Thyroid gland (tissue), 4 donors: ENCODE results near the gene SLC15A1. TPM values are rescaled to one million over a fixed set of nuclear protein-coding genes. Genes with fewer than 3 reads are reported as not detected.

Experiments used
- DNase-seq, 2 donors: peaks; one replicate each; pipeline ENCODE4 v3.0.0-alpha.2; 2019
- H3K27ac ChIP-seq, 3 donors: fragments of 200-600 bp; sonication (generic); 1 replicate in 2 of 3; 2 replicates in 1 of 3; pipeline ENCODE4 v1.5.1; 2016 to 2019; ENCODE audit warnings: mild to moderate bottlenecking in 1 of 3, moderate library complexity in 1 of 3
- H3K27me3 ChIP-seq: fragments of 200-600 bp; sonication (generic); one replicate; pipeline ENCODE4 v1.5.1; 2019
- H3K36me3 ChIP-seq, 2 donors: fragments of 200-600 bp; sonication (generic); one replicate each; pipeline ENCODE4 v1.5.1; 2016 to 2019
- H3K4me1 ChIP-seq, 2 donors: fragments of 200-600 bp; sonication (generic); one replicate each; pipeline ENCODE4 v1.5.1; 2017 to 2019
- H3K4me3 ChIP-seq, 3 donors: fragments of 200-600 bp; sonication (generic); replicated peaks in 1 of 3; 1 replicate in 2 of 3; 2 replicates in 1 of 3; pipeline ENCODE4 v1.5.1; 2016; ENCODE audit warnings: mild to moderate bottlenecking in 1 of 3
- H3K9me3 ChIP-seq: fragments of 200-600 bp; sonication (generic); one replicate; pipeline ENCODE4 v1.5.1; 2017
- POLR2A ChIP-seq, 2 donors: fragments of 450-650 bp; IDR thresholded peaks; one replicate each; pipeline ENCODE4 v1.6.1; 2017; ENCODE audit warnings: antibody characterized with exemption in 2 of 2, mild to moderate bottlenecking in 2 of 2, moderate library complexity in 1 of 2
- WGBS, 2 donors: methylation state at CpG; one replicate each; pipeline ENCODE4 v1.1.5; 2017; 5-methylcytosine and 5-hydroxymethylcytosine counted together
- intact Hi-C: fragments of 100-400 bp; cut with DNase I; formaldehyde crosslinking; loops from one replicate; pipeline ENCODE4 v1.15.1; 2023
- total RNA-seq, 4 donors: library from RNA; depleted of rRNA; stranded (reverse); fragments of >200 nt; gene quantifications; one replicate each; pipeline ENCODE4 v1.2.3, GENCODE V29; 2016
- TF ChIP-seq, protein P1 (sequence below), 6 experiments: fragments of 200-600 bp in 3 of 6; fragments of 450-650 bp in 3 of 6; sonication (generic) in 3 of 6; IDR thresholded peaks; one replicate each; pipeline ENCODE4 v1.5.1; 2016 to 2019; ENCODE audit warnings: antibody characterized with exemption in 6 of 6, mild to moderate bottlenecking in 2 of 6, inconsistent platforms in 1 of 6, moderate library complexity in 1 of 6

SLC15A1 gene
- total RNA-seq, 4 donors from 2014 or later: 0.33 TPM; not detected in 3

DNA sequence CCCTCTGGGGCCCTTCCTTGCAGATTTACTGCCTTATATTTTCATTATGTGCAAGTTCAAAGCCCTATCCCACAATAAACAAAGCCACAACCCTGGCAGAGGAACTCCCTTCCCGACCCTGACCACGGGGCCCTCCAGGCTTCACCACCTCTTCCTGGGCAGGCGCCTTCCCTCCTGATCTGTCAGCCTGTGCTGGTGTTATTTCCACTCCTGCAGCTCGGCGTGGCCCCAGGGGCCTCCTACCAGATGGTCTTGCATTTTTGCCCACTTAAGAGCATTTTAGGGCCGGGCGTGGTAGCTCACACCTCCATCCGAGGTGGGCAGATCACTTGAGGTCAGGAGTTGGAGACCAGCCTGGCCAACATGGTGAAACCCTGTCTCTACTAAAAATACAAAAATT lies 22.8 kb downstream of the SLC15A1 start:
- no peak for DNase-seq
- intact Hi-C loops: no loop called here
- TF ChIP-seq, protein P1, sequence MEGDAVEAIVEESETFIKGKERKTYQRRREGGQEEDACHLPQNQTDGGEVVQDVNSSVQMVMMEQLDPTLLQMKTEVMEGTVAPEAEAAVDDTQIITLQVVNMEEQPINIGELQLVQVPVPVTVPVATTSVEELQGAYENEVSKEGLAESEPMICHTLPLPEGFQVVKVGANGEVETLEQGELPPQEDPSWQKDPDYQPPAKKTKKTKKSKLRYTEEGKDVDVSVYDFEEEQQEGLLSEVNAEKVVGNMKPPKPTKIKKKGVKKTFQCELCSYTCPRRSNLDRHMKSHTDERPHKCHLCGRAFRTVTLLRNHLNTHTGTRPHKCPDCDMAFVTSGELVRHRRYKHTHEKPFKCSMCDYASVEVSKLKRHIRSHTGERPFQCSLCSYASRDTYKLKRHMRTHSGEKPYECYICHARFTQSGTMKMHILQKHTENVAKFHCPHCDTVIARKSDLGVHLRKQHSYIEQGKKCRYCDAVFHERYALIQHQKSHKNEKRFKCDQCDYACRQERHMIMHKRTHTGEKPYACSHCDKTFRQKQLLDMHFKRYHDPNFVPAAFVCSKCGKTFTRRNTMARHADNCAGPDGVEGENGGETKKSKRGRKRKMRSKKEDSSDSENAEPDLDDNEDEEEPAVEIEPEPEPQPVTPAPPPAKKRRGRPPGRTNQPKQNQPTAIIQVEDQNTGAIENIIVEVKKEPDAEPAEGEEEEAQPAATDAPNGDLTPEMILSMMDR (IDR thresholded peaks at IDR 0.05): no peak
- no peak for TF ChIP-seq POLR2A (IDR thresholded peaks at IDR 0.05)
- peaks cover 0 to 6% of the 10 kb centered on the region in 2 donors for H3K4me1 ChIP-seq
- H3K27ac ChIP-seq: no peak overlapping the region
- no peaks in the 10 kb centered on the region for H3K9me3 ChIP-seq
- H3K27me3 ChIP-seq: no peaks in the 10 kb centered on the region
- H3K36me3 ChIP-seq: no peaks in the 10 kb centered on the region
- 75 to 86% methylated on average over 8 of the region's 8 CpGs for whole genome bisulfite sequencing, 2 donors
- no peak overlapping the region for H3K4me3 ChIP-seq

DNA sequence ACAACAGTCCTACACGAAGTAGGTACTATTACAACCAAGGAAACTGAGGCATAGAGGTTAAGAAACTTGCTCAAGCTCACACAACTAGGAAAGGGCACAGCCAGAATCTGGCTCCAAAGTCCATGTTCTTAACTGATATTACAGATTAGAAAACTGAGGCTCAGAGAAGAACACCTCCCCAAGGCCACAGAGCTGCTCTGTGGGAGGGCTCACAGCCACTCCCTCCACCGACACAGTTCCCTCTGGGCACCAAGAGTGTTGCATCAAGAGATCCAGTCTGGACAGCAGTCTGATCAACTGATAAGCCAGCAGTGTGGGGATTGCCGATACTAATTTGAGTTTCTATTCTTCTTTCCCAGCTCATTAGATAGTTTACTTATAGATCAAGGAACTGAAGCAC lies 29.5 kb downstream of the SLC15A1 start:
- intact Hi-C loops: no loop called here
- Histone ChIP-seq H3K4me1 (no peaks in the 10 kb centered on the region), H3K27ac (no peak overlapping the region), H3K4me3 (no peak overlapping the region), H3K9me3 (no peaks in the 10 kb centered on the region), H3K27me3 (no peaks in the 10 kb centered on the region), H3K36me3 (no peaks in the 10 kb centered on the region)
- WGBS, 2 donors: 70 to 72% methylated on average over 3 of the region's 3 CpGs
- DNase-seq: no peak
- no peak for TF ChIP-seq POLR2A (IDR thresholded peaks at IDR 0.05)
- TF ChIP-seq, protein P1 (IDR thresholded peaks at IDR 0.05): no peak

DNA sequence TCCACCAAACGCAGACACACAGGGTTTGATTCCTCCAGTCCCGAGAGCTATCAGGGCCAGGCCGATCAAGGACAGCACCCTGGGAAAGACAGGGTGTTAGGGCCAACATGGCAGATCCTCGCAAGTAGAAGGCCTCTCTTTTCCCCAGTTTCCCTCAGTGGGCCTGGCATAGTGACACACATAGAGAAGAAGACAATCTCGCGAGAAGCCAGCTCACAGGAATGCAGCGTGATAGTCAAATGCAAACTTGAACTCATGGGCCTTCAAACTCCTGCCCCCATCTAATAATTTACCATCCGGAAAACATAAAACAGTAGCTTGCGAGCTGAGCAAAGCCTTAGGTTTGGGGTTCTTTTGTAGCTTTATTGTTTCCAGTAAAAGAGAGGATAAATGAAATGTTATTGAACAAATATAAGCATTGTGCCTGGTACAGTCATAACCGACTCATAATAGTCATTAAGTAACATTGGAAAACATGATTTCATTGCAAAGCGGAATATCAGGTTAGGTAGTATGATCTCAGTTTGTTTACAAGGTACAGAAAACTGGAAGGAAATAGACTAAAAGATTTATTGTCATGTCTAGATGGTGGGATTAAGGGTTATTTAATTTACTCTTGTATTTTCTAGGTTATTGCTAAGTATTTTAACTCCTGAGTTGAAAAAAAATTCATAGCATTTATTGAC lies 30.5 kb downstream of the SLC15A1 start:
- Histone ChIP-seq H3K4me1 (no peaks in the 10 kb centered on the region), H3K27me3 (no peaks in the 10 kb centered on the region), H3K4me3 (no peak overlapping the region), H3K36me3 (no peaks in the 10 kb centered on the region), H3K9me3 (no peaks in the 10 kb centered on the region), H3K27ac (no peak overlapping the region)
- WGBS, 2 donors: 90 to 92% methylated on average over 11 of the region's 11 CpGs
- intact Hi-C loops: no loop called here
- no peak for DNase-seq
- no peak for TF ChIP-seq POLR2A (IDR thresholded peaks at IDR 0.05)
- TF ChIP-seq, protein P1 (IDR thresholded peaks at IDR 0.05): no peak

DNA sequence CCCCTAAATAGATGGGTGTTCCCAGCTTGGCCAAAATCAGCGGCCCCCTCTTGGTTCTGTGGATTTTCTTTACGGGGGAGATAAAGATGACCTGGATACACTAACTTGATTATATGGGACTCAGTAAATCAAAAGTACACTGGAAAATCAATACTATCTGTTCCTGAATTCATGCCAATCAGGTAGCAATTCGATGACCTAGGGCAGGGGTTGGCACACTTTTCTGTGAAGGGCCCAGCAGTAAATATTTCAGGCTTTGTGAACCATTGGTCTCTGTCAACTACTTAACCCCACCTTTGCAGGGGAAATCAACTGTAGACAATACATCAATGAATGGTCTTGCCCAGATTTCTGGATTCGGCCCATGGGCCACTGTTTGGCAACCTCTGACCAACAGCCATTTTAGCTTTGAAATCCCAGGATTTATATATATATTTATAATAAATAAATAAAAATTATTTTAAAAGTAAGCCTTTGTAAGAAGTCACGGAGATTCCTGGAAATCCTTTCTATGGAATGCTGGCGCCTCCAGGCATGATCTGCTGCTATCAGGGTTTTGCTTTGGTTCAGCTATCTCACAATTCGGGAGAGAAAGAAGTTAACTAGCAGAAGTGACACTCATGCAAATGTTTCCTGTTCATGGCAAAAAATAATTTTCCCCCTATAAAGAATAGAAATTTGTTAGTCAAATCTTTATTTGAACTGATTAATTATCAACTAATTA lies 32.8 kb downstream of the SLC15A1 start:
- Histone ChIP-seq H3K9me3 (no peaks in the 10 kb centered on the region), H3K27me3 (no peaks in the 10 kb centered on the region), H3K27ac (no peak overlapping the region), H3K4me1 (no peaks in the 10 kb centered on the region), H3K36me3 (no peaks in the 10 kb centered on the region), H3K4me3 (no peak overlapping the region)
- no peak for DNase-seq
- TF ChIP-seq, protein P1 (IDR thresholded peaks at IDR 0.05): no peak
- no peak for TF ChIP-seq POLR2A (IDR thresholded peaks at IDR 0.05)
- intact Hi-C loops: no loop called here
- WGBS, 2 donors: 90 to 96% methylated on average over 7 of the region's 7 CpGs

DNA sequence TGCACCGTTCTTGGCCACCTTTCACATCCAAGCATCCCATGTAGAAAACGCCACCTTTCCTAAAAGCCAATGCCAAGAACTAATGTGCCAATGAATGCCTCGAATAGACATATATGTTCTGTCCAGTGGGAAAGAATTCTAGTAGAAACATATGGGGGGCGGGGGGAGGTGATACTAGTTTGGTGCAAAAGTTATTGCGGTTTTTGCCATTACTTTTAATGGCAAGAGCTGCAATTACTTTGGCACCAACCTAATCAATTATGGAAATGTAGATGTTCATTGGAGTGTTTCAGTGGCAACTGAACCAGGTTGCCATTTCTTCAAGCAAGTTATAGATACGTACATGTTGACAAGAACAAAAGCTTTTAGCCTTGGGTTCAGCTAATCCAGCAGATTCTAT lies 34.6 kb downstream of the SLC15A1 start:
- TF ChIP-seq POLR2A (IDR thresholded peaks at IDR 0.05): no peak
- TF ChIP-seq, protein P1 (IDR thresholded peaks at IDR 0.05): no peak
- Histone ChIP-seq H3K27ac (no peak overlapping the region), H3K4me1 (no peaks in the 10 kb centered on the region), H3K9me3 (no peaks in the 10 kb centered on the region), H3K27me3 (no peaks in the 10 kb centered on the region), H3K4me3 (no peak overlapping the region), H3K36me3 (no peaks in the 10 kb centered on the region)
- intact Hi-C loops: no loop called here
- DNase-seq: no peak
- WGBS, 2 donors: 87 to 92% methylated on average over 6 of the region's 6 CpGs
